ENCODE measurements around the gene SATL1.

DNA sequence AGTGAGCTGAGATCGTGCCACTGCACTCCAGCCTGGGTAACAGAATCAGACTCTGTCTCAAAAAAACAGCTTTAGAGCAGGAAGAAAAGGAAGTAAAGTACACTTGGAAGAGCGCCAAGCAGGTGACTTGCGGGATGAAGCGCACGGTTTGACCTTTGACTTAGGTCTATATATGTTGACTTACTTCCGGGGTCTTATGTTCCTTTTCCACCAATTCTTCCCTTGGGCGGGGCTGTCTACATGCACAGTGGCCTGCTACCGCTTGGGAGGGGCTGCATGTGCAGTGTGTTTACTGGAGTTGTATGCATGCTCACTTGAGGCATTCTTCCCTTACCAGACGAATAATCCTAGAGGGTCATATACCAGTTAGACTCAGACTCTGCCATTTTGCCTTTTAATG, 131.3 kb downstream of the SATL1 start:
- no peak for TF ChIP-seq CSDC2 (CRISPR knock-in tag; IDR thresholded peaks at IDR 0.05)
- TF ChIP-seq ZC3H10 (CRISPR knock-in tag; IDR thresholded peaks at IDR 0.05) = no peak
- TF ChIP-seq, protein P1, sequence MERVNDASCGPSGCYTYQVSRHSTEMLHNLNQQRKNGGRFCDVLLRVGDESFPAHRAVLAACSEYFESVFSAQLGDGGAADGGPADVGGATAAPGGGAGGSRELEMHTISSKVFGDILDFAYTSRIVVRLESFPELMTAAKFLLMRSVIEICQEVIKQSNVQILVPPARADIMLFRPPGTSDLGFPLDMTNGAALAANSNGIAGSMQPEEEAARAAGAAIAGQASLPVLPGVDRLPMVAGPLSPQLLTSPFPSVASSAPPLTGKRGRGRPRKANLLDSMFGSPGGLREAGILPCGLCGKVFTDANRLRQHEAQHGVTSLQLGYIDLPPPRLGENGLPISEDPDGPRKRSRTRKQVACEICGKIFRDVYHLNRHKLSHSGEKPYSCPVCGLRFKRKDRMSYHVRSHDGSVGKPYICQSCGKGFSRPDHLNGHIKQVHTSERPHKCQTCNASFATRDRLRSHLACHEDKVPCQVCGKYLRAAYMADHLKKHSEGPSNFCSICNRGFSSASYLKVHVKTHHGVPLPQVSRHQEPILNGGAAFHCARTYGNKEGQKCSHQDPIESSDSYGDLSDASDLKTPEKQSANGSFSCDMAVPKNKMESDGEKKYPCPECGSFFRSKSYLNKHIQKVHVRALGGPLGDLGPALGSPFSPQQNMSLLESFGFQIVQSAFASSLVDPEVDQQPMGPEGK (CRISPR knock-in tag; IDR thresholded peaks at IDR 0.05; ENCODE audit: borderline replicate concordance) = no peak
- TF ChIP-seq, protein P2, sequence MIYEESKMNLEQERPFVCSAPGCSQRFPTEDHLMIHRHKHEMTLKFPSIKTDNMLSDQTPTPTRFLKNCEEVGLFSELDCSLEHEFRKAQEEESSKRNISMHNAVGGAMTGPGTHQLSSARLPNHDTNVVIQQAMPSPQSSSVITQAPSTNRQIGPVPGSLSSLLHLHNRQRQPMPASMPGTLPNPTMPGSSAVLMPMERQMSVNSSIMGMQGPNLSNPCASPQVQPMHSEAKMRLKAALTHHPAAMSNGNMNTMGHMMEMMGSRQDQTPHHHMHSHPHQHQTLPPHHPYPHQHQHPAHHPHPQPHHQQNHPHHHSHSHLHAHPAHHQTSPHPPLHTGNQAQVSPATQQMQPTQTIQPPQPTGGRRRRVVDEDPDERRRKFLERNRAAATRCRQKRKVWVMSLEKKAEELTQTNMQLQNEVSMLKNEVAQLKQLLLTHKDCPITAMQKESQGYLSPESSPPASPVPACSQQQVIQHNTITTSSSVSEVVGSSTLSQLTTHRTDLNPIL (CRISPR knock-in tag; IDR thresholded peaks at IDR 0.05; ENCODE audit: low read depth) = no peak
- TF ChIP-seq, protein P3, sequence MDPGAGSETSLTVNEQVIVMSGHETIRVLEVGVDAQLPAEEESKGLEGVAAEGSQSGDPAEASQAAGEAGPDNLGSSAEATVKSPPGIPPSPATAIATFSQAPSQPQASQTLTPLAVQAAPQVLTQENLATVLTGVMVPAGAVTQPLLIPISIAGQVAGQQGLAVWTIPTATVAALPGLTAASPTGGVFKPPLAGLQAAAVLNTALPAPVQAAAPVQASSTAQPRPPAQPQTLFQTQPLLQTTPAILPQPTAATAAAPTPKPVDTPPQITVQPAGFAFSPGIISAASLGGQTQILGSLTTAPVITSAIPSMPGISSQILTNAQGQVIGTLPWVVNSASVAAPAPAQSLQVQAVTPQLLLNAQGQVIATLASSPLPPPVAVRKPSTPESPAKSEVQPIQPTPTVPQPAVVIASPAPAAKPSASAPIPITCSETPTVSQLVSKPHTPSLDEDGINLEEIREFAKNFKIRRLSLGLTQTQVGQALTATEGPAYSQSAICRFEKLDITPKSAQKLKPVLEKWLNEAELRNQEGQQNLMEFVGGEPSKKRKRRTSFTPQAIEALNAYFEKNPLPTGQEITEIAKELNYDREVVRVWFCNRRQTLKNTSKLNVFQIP (CRISPR knock-in tag; IDR thresholded peaks at IDR 0.05; ENCODE audit: borderline replicate concordance, low read depth) = no peak
- TF ChIP-seq ZNF8 (CRISPR knock-in tag; IDR thresholded peaks at IDR 0.05) = no peak
- TF ChIP-seq OSR1 (CRISPR knock-in tag; IDR thresholded peaks at IDR 0.05) = no peak
- no peak for TF ChIP-seq ZFP3 (CRISPR knock-in tag; IDR thresholded peaks at IDR 0.05)
- no peak for TF ChIP-seq ARNTL (CRISPR knock-in tag; IDR thresholded peaks at IDR 0.05; ENCODE audit: borderline replicate concordance, low read depth)
- no peak for TF ChIP-seq RARB (CRISPR knock-in tag; IDR thresholded peaks at IDR 0.05)
- no peak for TF ChIP-seq PPARA (CRISPR knock-in tag; IDR thresholded peaks at IDR 0.05; ENCODE audit: borderline replicate concordance)
